Measurements from ENCODE around the gene PLK2.

DNA sequence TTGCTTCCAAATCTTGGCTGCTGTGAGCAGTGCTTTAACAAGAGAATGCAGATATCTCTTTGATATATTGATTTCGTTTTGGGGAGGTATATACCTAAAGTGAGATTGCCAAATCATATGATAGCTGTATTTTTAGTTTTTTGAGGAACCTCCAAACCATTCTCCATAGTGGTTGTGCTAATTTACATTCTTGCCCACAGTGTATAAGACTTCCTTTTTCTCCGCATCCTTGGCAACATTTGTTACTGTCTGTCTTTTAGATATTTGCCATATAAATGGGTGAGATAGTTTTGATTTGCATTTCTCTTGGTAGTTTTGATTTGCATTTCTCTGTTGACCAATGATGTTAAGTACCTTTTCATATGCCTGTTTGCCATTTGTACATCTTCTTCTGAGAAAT is 10.0 kb upstream of the PLK2 start:
- TF ChIP-seq NPAS2 (CRISPR knock-in tag; IDR thresholded peaks at IDR 0.05; ENCODE audit: borderline replicate concordance) = no peak
- no peak for TF ChIP-seq POLR2A (IDR thresholded peaks at IDR 0.05; ENCODE audit: low read length)
- TF ChIP-seq, protein P1, sequence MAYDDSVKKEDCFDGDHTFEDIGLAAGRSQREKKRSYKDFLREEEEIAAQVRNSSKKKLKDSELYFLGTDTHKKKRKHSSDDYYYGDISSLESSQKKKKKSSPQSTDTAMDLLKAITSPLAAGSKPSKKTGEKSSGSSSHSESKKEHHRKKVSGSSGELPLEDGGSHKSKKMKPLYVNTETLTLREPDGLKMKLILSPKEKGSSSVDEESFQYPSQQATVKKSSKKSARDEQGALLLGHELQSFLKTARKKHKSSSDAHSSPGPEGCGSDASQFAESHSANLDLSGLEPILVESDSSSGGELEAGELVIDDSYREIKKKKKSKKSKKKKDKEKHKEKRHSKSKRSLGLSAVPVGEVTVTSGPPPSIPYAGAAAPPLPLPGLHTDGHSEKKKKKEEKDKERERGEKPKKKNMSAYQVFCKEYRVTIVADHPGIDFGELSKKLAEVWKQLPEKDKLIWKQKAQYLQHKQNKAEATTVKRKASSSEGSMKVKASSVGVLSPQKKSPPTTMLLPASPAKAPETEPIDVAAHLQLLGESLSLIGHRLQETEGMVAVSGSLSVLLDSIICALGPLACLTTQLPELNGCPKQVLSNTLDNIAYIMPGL (CRISPR knock-in tag; IDR thresholded peaks at IDR 0.05; ENCODE audit: borderline replicate concordance) = no peak
- TF ChIP-seq, protein P2, sequence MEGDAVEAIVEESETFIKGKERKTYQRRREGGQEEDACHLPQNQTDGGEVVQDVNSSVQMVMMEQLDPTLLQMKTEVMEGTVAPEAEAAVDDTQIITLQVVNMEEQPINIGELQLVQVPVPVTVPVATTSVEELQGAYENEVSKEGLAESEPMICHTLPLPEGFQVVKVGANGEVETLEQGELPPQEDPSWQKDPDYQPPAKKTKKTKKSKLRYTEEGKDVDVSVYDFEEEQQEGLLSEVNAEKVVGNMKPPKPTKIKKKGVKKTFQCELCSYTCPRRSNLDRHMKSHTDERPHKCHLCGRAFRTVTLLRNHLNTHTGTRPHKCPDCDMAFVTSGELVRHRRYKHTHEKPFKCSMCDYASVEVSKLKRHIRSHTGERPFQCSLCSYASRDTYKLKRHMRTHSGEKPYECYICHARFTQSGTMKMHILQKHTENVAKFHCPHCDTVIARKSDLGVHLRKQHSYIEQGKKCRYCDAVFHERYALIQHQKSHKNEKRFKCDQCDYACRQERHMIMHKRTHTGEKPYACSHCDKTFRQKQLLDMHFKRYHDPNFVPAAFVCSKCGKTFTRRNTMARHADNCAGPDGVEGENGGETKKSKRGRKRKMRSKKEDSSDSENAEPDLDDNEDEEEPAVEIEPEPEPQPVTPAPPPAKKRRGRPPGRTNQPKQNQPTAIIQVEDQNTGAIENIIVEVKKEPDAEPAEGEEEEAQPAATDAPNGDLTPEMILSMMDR (IDR thresholded peaks at IDR 0.05) = no peak
- no peak for TF ChIP-seq CBX8 (IDR thresholded peaks at IDR 0.05)
- no peak for TF ChIP-seq CHD2 (IDR thresholded peaks at IDR 0.05; ENCODE audit: low read length, partially characterized antibody)
- TF ChIP-seq, protein P3, sequence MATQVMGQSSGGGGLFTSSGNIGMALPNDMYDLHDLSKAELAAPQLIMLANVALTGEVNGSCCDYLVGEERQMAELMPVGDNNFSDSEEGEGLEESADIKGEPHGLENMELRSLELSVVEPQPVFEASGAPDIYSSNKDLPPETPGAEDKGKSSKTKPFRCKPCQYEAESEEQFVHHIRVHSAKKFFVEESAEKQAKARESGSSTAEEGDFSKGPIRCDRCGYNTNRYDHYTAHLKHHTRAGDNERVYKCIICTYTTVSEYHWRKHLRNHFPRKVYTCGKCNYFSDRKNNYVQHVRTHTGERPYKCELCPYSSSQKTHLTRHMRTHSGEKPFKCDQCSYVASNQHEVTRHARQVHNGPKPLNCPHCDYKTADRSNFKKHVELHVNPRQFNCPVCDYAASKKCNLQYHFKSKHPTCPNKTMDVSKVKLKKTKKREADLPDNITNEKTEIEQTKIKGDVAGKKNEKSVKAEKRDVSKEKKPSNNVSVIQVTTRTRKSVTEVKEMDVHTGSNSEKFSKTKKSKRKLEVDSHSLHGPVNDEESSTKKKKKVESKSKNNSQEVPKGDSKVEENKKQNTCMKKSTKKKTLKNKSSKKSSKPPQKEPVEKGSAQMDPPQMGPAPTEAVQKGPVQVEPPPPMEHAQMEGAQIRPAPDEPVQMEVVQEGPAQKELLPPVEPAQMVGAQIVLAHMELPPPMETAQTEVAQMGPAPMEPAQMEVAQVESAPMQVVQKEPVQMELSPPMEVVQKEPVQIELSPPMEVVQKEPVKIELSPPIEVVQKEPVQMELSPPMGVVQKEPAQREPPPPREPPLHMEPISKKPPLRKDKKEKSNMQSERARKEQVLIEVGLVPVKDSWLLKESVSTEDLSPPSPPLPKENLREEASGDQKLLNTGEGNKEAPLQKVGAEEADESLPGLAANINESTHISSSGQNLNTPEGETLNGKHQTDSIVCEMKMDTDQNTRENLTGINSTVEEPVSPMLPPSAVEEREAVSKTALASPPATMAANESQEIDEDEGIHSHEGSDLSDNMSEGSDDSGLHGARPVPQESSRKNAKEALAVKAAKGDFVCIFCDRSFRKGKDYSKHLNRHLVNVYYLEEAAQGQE (IDR thresholded peaks at IDR 0.05) = no peak
- no peak for TF ChIP-seq RAD21 (conservative IDR thresholded peaks at IDR 0.05 in 1 of 2, IDR thresholded peaks at IDR 0.05 in 1 of 2)
- no peak for TF ChIP-seq NFE2L2 (conservative IDR thresholded peaks at IDR 0.05; ENCODE audit: low read length)
- no peak for TF ChIP-seq RFX5 (IDR thresholded peaks at IDR 0.05)
- no peak for TF ChIP-seq NR3C1 (IDR thresholded peaks at IDR 0.05)
- TF ChIP-seq, protein P4, sequence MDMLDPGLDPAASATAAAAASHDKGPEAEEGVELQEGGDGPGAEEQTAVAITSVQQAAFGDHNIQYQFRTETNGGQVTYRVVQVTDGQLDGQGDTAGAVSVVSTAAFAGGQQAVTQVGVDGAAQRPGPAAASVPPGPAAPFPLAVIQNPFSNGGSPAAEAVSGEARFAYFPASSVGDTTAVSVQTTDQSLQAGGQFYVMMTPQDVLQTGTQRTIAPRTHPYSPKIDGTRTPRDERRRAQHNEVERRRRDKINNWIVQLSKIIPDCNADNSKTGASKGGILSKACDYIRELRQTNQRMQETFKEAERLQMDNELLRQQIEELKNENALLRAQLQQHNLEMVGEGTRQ (IDR thresholded peaks at IDR 0.05) = no peak

All from A549 (cell line).